Anterior cingulate cortex (tissue), 58 donors: ENCODE data around the gene ADARB2.
"Not testable (repeated sequence)": the region's sequence is repeated elsewhere in the genome, so short reads cannot be mapped to it uniquely, and the experiment has no call there.

ENCODE experiments used
- DNase-seq, 58 donors: peaks; one replicate each; lab custom pipeline; 2025; lab: John Stamatoyannopoulos, UW

ADARB2 gene

DNA sequence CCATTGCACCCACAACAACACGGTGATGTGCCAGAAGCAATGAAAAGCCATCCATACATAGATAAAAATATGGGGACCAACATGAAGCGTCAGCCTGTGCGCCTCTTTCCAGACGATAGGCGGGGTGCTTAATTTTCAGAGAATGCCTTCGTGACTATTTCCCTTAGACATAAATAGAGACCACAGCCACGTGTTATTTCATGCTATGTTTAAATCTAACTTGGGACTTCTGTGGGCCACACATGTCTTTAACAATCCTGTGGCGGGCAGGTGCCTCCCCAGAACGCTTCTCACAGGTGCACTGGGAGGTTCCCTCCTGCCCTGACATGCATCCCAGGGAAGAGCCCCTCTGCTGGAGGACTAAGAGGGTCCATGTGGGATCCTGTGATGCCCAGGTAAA, 259.7 kb downstream of the ADARB2 start:
- no peak for DNase-seq

DNA sequence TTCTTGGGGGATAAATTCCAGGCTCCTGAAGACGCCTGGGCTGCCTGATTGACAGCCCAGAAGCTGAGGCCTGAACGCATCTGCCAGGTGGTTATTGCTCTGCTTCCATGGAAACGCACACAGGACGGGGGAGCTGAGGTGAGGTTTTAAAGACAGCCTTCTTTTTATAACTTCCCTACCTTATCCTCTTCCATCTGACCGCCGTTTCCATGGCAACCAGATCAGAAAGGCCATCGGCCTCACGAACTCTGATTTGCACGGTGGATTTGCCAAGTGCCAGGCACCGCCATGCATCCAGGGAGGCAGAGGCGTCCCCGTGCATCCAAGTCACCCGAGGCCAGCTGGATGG, 260.9 kb downstream of the ADARB2 start:
- no peak for DNase-seq

DNA sequence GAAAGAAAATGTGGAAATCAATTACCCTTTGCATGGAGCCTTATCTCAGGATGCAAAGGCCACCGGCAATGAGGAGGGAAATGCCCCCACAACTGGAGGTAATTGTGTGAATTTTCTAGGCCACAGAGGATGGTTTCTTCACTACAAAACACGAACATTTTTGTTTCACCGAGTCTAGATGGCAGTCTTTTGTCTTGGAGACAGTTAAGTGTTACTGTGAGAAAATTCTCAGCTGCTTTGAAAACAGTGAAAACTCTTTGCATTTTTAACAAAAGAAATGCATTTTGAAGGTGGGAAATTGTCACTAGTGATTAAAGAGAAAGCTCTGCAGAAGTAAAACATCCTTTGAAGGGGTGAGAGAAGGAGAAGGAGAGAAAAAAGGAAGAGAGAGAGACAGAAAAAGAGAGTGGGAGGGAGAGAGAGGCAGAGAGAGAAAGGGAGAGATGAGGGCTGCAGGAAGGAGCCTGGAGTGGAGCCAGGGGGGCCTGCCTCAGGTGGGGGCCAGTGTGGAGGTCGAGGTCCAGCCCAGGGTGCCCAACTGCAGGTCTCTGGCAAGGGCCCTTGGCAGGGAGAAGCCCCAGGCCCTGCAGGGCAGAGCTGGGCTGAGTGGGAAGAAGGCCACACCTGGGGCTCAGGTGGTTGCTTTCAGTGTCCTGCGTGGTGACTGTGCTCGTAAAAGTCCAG, 261.4 kb downstream of the ADARB2 start:
- no peak for DNase-seq

DNA sequence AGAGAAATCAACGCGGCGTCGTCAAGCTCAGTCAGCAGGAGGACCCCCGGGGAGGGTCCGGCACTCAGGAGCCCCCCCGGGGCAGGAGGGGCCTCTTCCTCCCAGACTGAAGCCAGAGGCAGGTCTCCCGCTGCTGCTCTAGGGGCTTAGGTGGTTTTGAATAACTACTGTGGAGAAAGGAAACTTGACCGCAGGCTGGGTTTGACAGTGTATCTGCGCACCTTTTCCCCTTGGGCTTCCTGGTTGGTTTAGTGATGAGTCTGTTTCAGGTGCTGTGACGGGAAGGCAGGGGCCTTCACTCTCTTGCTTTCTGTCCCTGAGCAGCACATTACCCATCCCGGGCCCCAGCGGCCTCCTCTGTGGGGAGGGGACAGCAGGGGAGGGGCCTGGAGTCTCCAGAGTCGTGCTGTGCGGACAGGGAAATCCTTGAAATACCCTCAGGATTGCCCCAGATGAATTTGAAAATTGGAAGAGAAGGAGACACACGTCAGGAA, 262.2 kb downstream of the ADARB2 start:
- no peak for DNase-seq

DNA sequence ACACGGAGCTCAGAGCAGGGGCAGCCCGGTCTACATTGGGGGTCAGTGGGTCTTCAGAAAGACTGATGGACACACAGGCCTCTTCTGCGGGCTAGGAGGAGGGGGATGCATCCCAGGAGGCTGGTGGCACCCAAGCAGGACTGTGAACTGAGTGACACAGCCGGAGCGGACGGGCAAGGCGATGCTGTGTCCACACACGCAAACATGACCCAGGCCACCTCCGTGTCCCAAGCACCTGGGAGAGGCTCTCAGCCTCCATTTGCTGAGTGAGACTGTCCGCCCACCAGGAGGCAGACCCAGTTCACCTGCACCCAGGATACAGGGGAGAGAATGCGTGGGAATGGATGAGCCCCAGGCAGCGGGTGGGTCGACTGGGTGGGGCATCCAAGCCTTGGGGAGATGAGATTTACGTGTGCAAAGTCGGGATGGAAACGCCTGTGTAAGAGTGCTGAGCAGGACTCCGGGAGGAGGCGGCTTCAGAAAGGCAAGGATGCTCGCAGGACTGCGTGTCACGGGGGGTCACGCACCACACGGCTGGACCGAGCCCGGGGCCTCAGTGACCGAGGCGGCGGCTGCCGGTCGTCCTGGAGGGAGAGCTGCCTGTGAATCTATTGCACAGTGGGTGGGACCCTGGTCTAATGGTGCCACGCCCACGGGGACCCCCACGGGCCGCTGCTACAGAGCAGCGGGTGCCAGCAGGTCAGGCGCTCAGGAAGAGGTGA, 262.8 kb downstream of the ADARB2 start:
- no peak for DNase-seq

DNA sequence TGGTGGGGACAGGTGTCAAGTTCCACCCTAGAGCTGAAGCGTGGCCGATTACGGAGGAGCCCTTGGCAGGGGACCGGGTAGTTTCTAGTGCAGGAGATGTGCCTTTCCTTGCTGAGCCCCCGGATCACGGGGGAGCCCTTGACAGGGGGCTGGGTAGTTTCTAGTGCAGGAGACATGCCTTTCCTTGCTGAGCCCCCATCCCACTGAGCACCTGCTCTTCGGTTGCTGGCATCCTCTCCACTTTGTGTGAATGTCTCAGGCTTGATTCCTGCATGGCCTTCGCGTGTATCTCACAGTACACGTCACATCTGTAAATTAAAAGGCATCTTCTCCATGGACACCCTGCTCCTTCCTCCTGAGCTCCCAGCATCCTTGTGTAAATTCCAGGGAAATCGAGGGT, 263.5 kb downstream of the ADARB2 start:
- DNase-seq, result no peak

DNA sequence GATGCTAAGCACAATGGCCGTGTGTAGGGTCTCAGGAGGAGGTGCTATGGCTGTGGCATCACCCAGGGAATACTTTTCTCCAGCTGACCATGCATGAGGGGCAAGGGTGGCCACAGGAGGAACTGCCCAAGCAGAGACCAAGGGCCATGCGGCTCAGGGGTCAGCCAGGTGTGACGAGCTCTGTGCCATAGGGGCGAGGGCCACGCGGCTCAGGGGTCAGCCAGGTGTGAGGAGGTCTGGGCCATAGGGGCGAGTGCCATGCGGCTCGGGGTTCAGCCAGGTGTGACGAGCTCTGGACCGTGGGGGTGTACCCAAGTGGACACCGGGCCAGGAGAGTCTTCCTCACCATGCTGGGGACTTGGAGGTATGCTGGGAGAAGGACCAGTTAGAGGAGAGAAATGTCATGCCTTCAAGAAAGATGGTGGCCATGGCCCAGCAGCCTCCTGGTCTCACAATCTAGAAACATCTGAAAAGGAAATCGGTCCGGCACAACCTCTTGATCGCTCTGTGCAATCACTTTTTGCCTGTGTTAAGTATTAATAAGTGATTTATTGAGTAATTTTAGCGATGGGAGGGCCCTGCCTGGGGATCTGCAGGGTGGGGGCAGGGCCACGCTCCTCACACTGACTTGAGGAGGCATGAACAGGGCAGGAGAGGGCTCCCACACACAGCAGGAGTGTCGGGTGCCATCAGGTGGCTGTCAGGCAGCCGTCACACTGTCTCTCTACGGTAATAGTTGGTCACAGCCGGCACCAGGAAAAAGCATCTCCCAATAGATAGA, 265.0 kb downstream of the ADARB2 start:
- DNase-seq, result no peak

DNA sequence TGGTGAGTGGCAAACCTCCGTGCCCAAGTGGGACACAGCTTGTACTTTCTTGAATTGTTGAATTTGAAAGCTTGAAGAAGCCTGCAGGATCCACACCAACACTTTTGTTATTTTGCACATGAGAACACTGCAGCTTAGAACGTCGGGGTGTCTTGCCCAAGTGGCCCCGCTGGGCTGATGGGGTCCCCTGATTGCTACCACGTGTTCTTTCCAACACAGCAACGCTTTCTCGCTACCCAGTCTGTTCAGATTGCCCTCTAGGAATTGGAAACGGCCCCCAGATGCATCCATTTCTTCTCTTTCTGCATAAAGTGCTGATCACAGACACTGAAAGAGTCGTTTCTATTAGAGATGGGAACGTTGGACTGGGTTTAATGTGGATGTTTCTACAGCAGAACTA, 268.5 kb downstream of the ADARB2 start:
- DNase-seq, result peak in 1 of 58 donors; percentile 20

DNA sequence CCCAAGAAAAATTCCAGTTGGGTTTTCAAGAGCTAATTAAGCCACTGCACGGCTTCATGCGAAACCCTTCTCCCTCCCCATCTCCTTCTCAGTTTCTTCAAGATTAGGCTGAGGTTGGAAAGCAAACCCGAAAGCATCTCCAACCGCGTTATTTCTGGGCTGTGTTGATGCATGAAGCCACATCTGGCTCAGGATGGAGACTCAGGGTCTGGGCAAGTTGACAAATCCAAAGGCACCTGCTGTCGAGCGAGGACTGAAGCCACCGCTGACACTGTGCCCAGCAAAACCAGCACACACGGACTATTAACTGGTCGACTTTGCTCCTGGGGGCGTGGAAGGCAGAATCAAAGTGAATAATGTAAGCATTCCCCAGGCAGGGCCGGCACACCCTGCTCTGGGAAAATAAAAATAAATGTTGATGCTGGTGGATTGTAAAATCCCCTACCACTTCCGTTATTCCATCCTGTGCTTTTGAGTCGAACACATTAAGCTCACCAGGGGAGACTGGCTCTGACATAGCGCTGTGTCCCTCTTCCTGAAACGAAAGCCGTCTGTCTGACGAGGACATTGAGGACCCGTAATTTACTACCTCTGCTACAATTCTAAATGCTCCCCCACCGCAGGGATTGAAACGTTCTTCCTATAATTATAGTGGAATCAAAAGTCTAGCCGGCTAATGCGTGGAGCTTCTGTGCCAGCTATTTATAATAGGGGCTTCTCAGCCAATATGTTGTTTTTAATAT, 269.8 kb downstream of the ADARB2 start:
- no peak for DNase-seq

DNA sequence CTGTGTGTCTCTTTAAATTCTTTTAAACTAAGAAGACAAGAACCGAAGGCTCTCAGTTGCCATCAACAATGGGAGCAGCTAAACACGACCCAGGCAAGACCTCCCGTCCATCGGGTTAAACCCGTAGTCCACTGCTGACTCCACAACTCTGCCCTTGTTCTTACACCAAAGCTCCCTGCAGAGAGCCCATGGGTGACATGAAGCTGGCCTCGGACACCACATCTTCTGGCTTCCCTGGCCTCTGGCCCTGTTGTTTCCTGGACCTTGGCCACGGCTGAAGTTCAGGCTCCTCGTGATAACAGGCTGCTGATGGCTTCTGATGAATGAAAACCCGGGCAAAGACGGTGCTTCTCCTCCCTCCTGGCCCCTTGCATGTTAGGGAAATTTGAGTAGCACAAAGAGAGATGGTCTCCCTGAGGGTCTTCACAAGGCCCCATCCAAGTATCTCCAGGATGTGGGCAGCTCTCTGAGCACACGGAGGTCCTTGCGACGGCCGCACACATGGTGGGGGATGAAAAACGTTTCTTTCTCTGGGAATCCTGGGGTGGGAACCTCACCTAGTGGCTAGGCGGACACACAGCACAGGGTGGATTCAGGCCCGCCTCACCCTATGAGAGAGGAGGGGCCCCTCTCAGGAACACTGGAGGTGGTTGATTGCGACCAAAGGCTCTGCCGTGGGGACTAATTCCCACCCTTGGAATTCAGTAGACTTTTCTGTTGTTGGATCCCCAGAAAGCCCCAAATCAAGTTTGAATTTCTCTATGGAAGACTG, 271.1 kb downstream of the ADARB2 start:
- peak in 1 of 58 donors; percentile 24 for DNase-seq

DNA sequence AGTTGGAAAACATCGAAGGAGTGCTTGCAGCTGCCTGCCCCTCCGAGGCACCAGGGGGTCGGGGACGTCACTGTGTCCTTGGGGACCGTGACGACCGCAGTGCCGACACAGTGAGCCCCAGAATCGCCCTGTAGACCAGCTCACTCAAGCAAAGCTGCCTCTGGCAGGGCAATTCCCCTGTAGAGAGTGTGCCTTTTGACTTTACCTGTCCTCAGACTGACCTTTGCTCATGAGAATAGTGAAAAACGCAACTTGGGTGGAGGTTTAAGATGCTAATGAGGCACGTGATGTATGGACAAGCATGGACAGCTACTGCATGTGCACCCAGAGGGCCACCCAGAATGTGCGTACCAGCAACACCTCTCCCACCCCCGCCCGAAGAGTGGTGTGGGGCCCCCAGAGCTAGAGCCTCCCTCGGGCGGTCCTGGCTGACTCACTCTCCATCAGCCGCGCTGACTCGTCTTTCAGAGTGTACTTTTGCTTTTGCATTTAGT, 271.9 kb downstream of the ADARB2 start:
- DNase-seq, result no peak

DNA sequence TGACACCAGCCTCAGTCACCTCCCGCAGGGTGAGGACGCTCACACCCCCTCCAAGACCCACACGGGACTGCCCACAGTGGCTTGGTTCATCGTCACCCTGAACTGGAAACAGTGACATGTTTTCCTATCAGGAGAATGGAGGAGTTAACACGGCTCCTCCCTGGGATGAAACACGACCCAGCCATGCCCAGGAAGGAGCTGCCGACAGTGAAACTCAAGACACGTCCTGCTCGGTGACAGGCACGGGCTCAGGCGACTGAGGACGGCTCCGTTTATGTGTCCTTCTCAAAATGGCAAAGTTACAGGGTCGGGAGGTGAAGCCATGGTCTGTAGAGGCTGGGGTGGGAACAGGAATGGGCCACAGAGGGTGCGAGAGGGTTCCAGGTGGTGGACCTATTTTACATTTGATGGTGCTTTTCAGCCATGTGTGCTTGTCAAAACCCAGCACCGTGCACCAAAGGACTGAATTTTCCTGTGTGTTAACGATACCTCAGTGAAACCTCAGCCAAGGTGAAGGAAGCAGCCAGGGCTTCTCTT, 272.4 kb downstream of the ADARB2 start:
- DNase-seq, result no peak

DNA sequence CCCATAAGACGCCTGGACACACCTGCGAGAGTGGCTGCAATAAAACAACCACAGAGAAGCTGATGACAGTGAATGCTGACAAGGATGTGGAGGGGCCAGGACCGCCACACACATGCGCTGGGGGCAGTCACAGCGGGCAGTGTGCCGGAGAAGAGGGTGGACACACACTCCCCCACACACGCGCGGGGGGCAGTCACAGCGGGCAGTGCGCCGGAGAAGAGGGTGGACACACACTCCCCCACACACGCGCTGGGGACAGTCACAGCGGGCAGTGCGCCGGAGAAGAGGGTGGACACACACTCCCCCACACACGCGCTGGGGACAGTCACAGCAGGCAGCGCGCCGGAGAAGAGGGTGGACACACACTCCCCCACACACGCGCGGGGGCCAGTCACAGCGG, 273.4 kb downstream of the ADARB2 start:
- not testable (repeated sequence) for DNase-seq

DNA sequence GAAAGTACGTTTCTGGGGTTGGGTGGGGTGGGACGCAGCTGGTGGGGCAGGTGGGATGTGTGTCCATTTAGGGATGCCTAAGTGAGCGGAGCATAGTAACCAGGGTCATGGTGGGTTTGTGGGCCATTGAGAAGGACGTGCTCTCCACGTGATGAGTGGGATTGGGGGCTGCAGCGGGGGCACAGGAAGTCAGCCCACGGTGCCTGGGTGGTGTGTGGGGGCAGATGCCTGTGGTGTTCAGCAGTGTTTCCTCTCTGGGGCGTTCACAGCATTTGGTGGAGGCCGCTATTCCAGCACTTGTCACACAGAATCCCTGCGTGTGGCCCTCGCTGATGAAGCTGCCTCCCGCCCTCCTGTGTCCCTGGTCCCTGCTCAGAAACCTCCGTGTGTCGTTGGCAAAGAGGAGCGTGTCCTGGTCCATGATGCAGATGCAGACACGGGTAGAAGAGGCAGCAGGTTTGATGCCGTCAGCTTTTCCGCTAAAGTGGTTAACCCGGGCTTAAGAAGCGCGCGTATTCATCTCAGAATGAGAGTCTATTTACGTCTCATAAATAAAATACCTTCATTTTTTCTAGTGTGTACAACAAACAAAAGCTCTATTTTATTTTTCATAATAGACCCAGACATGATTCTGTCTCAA, 274.2 kb downstream of the ADARB2 start:
- DNase-seq, result no peak

DNA sequence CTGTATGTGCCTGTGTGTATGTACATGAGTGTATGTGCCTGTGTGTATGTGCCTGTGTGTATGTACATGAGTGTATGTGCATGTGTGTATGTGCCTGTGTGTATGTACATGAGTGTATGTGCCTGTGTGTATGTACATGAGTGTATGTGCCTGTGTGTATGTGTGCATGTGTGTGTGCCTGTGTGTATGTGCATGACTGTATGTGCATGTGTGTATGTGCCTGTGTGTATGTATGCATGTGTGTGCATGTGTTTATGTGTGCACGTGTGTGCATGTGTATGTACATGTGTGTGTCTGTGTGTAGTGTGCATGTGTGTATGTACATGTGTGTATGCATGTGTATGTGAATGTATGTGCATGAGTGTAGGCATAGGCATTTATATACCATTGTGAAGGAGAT, 274.8 kb downstream of the ADARB2 start:
- no peak for DNase-seq

DNA sequence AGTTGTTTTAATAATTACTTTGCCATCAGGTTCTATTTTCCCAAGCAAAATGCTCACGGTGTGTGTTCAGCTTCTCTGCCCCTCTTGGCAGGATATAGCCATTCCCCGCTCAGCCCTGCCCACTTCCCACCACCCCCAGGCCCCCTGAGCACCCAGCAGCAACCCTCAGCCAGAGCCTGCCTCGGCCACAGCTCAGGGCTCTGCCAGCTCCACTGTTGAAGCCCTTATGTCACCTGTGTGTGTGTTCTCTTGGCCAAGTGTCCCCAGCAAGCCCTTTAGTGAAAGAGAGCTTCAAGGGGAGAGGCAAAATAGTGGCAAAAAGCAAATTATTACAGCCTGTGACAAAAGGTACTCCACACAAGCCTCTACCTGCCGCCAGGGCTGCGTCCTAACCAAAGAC, 275.3 kb downstream of the ADARB2 start:
- no peak for DNase-seq

DNA sequence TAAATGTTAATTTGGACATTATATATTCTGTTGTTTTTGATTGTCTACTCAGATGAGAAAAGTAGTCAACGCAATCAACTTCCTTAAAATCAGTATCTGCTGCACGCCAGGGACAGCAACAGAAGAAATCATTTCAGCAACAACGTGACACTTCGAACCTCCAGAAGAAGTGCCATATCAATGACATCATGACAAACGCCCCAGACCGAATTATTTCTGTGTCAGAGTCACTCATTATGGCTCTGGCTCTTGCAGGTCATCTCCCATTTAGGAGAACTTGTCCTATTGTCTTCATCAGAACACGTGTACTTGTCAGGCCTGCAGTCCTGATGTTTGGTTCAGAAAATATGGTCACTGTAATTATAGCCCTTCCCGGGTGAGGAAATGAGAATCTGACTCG, 276.3 kb downstream of the ADARB2 start:
- DNase-seq, result no peak

DNA sequence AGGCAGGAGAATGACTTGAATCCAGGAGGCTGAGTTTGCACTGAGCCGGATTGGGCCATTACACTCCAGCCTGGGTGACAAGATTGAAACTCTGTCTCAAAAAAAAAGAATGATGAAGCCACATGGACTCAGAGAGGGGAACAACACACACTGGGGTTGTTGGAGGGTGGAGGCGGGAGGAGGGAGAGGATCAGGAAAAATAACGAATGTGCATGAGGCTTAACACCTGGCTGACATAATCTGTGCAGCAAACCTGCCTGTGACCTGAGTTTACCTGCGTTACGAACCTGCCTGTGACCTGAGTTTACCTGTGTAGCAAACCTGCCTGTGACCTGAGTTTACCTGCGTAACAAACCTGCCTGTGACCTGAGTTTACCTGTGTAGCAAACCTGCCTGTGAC, 277.7 kb downstream of the ADARB2 start:
- not testable (repeated sequence) for DNase-seq

DNA sequence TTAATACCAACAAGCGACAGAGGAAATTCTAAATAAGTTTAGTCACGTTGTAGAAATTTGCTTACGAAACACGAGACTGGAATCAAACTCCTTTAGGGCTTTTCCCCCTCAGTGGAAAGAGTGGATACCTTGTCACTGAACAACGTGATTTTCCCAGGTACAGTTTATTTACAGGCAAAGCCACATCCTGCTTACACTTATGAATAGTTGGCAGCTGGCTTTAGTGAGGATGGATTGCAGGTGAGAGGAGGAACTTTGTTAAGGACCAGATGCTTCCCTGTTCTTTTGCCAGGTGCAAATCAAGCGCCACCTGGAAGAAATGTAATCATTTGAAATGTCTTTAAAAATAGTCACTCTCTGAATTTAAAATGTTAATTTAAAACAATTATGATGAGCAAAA, 282.4 kb downstream of the ADARB2 start:
- no peak for DNase-seq
